ENCODE measurements around the gene MT1H. TPM values are rescaled to one million over a fixed set of nuclear protein-coding genes. Genes with fewer than 3 reads are reported as not detected.
A peak's percentile ranks its signal among the peaks of the same experiment; 100 is the strongest.
"Not testable (repeated sequence)": the region's sequence is repeated elsewhere in the genome, so short reads cannot be mapped to it uniquely, and the experiment has no call there.

MT1H gene
- polyA plus RNA-seq, 2 donors, result 32.9 to 63.3 TPM

DNA sequence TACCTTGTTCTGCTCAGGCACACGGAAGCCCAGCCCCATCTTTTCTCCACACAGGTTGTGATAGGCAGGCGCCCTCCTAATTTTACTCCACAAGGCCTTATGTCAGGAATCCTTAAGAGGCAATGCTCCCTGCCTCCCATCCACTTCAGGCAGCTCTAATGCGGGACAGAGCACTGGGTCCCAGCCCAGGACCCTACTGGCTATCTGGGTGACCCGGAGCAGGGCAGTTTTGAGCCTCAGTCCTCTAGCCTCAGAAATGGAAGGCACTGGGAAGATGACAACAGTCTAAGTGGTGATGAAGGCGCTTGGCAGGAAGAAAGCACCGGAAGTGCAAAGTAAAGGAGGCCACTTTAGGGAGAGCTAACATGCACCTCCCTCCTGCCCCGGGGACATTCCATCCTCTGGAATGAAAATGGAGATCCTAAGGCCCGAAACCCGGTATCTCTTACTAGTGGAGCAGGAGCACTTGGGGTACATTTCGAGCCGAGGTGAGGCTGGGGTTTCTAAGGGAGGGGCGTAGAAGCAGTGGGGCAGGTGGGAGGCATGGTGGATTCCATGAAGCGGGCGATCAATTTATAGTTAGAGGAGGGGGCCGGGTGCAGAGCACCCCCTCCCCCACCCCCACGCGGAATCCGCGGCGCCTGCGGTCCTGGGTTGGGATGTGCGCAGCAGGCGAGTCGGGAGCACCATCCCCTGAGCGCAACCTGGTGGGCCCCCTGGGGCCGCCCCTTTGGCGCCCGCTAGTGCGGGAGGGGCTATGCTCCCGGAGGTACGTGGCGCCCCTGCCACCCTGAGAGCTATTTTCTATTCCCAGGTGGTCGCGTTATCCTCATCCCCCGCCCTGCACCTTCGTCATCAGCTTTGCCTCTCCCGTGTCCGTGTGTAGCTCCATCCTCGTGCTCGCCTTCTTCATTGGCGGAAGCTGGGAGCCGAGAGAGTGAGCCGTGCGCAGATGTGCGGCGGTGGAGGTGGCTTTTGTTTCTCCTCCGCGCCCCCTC lies 7.0 kb upstream of the MT1H start:
- Histone ChIP-seq H3K27me3 (ENCODE audit: control insufficient read depth in 1 of 2, insufficient read depth in 2 of 2, low read length in 2 of 2) (no peaks in the 10 kb centered on the region), H3K36me3 (ENCODE audit: control insufficient read depth in 2 of 2, insufficient read depth in 2 of 2, low read length in 1 of 2) (no peaks in the 10 kb centered on the region), H3K4me1 (ENCODE audit: control insufficient read depth in 2 of 2, insufficient read depth in 2 of 2, low read length in 1 of 2) (peaks cover 0 to 5% of the 10 kb centered on the region in 2 donors), H3K27ac (ENCODE audit: low read depth in 2 of 2, low read length in 1 of 2) (no peak overlapping the region), H3K9me3 (ENCODE audit: control insufficient read depth in 2 of 2, insufficient read depth in 1 of 2, low read depth in 1 of 2, low read length in 1 of 2) (peaks cover 0 to 2% of the 10 kb centered on the region in 2 donors), H3K4me3 (ENCODE audit: low read depth in 1 of 2, low read length in 2 of 2) (no peak overlapping the region)
- 25 to 33% methylated on average over 44 to 48 of the region's 48 CpGs for WGBS, 2 donors

DNA sequence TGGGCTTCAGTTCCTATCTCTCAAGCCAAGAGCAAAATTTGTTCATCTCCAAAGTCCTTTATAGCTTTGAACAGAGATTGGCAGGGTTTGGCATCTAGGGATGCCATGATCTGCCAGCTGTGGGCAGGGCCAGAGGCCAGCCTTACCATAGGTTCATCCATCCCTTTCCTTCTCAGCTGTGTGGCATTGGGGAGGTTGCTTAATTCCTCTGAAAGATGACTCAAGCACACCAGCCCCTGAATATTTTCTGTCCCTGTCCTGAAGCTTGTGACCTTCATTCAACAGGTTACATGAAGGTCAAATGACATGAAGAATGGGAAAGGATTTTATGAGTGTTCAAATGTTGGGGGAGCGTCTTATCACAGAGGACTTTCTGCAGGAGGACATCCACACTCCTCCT lies 5.1 kb upstream of the MT1H start:
- Histone ChIP-seq H3K36me3 (ENCODE audit: control insufficient read depth in 2 of 2, insufficient read depth in 2 of 2, low read length in 1 of 2) (no peaks in the 10 kb centered on the region), H3K9me3 (ENCODE audit: control insufficient read depth in 2 of 2, insufficient read depth in 1 of 2, low read depth in 1 of 2, low read length in 1 of 2) (peaks cover 0 to 2% of the 10 kb centered on the region in 2 donors), H3K27me3 (ENCODE audit: control insufficient read depth in 1 of 2, insufficient read depth in 2 of 2, low read length in 2 of 2) (peaks cover 0 to 3% of the 10 kb centered on the region in 2 donors), H3K4me3 (ENCODE audit: low read depth in 1 of 2, low read length in 2 of 2) (no peak overlapping the region), H3K4me1 (ENCODE audit: control insufficient read depth in 2 of 2, insufficient read depth in 2 of 2, low read length in 1 of 2) (peaks cover 7 to 15% of the 10 kb centered on the region in 2 donors), H3K27ac (ENCODE audit: low read depth in 2 of 2, low read length in 1 of 2) (no peak overlapping the region)
- WGBS, 2 donors, result 96 to 98% methylated on average over 1 of the region's 1 CpG

DNA sequence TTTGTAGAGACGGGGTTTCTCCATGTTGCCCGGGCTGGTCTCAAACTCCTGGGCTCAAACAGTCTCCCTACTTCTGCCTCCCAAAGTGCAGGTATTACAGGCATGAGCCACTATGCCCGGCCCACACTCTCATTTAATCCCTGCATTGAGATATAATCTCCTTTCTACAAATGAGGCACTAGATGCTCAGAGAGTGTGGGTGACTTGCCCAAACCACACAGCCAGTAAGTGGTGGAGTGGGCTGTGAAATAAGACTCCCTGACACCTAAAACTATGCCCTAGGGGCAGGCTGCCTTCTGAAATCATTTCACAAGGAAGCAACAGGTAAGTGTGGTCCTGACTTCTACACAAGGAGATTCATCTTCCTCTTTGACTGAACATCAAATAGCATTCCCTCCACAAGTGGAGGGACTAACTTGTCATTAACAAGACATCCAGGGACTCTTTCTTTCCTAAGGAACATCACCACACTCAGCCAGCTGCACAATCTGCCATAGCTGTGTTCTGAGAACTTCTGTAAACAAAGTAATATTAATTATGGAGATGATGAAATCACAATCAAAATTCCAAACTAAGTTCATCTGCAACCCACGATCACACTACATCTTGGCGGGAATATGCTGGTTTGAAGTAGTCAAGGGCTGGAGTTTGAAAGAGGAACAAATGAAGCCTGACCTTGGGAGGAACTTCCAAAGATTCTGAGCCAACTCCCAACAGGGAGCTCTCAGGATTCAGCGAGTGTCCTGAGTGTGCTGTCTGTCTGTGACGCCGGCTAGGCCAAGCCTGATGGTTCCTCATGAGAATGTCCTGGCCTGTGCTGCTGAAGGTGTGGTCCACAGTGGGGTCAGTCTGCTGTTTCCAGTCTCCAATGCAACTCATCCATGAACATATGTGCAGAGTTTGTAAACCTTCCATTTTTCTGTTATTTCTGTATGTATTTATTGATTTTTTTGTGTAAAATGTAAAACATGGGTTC lies 4.0 kb upstream of the MT1H start:
- not testable (repeated sequence) for H3K27me3 ChIP-seq (ENCODE audit: control insufficient read depth in 1 of 2, insufficient read depth in 2 of 2, low read length in 2 of 2); H3K36me3 ChIP-seq (ENCODE audit: control insufficient read depth in 2 of 2, insufficient read depth in 2 of 2, low read length in 1 of 2); H3K9me3 ChIP-seq (ENCODE audit: control insufficient read depth in 2 of 2, insufficient read depth in 1 of 2, low read depth in 1 of 2, low read length in 1 of 2); H3K4me3 ChIP-seq (ENCODE audit: low read depth in 1 of 2, low read length in 2 of 2)
- Histone ChIP-seq H3K27ac (ENCODE audit: low read depth in 2 of 2, low read length in 1 of 2) (peak overlapping the region in 1 of 2 donors; percentile 22), H3K4me1 (ENCODE audit: control insufficient read depth in 2 of 2, insufficient read depth in 2 of 2, low read length in 1 of 2) (peaks cover 9 to 17% of the 10 kb centered on the region in 2 donors)
- WGBS, 2 donors, result 71 to 74% methylated on average over 8 of the region's 8 CpGs

DNA sequence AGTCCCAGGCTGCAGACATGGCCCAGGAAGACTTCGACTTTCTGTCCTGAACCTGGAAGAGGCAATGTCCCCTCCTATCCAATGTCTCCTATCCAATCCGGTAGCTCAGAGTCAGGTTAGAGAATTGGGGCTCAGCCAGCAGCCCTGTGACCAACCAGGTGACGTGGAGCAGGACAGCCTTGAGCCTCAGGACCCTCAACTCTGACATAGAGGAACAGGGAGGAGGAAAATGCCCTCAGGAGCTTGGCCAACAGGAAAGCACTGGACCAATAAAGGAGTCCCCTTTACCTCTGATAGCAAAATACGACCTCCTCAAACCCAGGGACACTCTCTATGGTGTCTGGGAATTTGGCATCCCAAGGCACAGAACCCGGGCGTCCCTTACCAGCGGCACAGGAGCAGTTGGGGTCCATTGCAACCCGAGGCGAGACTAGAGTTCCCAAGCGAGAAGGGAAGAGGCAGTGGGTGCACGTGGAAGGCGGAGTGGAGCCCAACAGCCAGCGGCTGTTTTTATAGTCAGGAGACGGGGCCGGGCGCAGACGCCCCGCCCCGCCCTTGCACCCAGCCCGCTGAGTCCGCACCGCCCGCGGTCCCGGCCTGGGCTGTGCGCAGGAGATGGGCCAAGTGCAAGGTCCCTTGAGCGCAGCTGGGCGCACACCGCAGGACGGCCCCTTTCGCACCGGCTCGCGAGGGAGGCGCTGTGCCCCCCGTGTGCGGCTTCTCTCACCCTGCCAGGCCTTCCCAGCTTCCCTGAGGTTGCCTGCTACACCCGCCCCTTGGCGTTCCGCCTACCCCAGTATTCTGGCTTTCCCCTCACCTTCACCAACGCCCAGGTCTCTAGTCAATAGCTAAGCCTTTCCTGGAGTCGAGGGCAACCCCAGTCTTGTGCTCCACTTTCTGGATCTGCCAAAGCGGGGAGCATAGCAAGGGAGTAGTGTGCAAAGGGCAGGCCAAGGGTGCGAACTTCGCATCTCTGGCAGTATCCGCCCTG lies 1.7 kb upstream of the MT1H start, which contains the start of gene MT1G:
Gene MT1G (minus strand): TSS at position 485 of the 991 bp plus-strand sequence. CDS start 72 bp downstream, at position 413.
- H3K27ac ChIP-seq (ENCODE audit: low read depth in 2 of 2, low read length in 1 of 2), result no peak within 1 kb of the TSS

DNA sequence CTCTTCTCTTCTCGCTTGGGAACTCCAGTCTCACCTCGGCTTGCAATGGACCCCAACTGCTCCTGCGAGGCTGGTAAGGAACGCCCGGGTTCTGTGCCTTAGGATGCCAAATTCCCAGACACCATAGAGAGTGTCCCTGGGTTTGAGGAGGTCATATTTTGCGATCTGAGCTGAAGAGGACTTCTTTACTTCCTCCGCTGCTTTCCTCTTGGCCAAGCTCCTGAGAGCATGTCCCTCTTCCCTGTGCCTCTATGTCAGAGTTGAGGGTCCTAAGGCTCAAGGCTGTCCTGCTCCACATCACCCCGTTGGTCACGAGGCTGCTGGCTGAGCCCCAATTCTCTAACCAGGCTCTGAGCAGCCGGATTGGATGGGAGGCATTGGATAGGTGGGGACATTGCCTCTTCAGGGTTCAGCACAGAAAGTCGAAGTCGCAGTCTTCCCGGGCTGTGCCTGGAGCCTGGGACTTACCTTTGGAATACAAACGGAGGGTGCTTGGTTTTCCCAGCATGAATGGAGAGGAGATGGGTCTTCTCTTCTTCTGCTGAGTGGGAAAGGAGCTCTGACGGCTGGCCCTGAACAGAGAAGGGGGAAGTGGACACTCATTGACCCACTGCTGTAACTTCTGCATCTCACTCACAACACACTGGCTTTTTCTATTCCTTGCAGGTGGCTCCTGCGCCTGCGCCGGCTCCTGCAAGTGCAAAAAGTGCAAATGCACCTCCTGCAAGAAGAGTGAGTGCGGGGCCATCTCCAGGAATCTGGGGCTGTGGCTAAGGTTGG lies 416 bp downstream of the MT1H start:
- H3K27me3 ChIP-seq (ENCODE audit: control insufficient read depth in 1 of 2, insufficient read depth in 2 of 2, low read length in 2 of 2), result peaks cover 0 to 4% of the 10 kb centered on the region in 2 donors
- no peak overlapping the region for H3K27ac ChIP-seq (ENCODE audit: low read depth in 2 of 2, low read length in 1 of 2)
- no peaks in the 10 kb centered on the region for H3K9me3 ChIP-seq (ENCODE audit: control insufficient read depth in 2 of 2, insufficient read depth in 1 of 2, low read depth in 1 of 2, low read length in 1 of 2)
- no peaks in the 10 kb centered on the region for H3K36me3 ChIP-seq (ENCODE audit: control insufficient read depth in 2 of 2, insufficient read depth in 2 of 2, low read length in 1 of 2)
- 29 to 38% methylated on average over 18 to 19 of the region's 19 CpGs for WGBS, 2 donors
- peaks cover 9 to 17% of the 10 kb centered on the region in 2 donors for H3K4me1 ChIP-seq (ENCODE audit: control insufficient read depth in 2 of 2, insufficient read depth in 2 of 2, low read length in 1 of 2)
- H3K4me3 ChIP-seq (ENCODE audit: low read depth in 1 of 2, low read length in 2 of 2), result peak overlapping the region; percentile 7 to 22

More for the DNA sequence above, 1.7 kb upstream of the MT1H start, which contains the start of gene MT1G:
- 13 to 14% methylated on average over 38 to 46 of the region's 46 CpGs for whole genome bisulfite sequencing, 2 donors
- H3K4me1 ChIP-seq (ENCODE audit: control insufficient read depth in 2 of 2, insufficient read depth in 2 of 2, low read length in 1 of 2), result peaks cover 9 to 17% of the 10 kb centered on the region in 2 donors
- H3K9me3 ChIP-seq (ENCODE audit: control insufficient read depth in 2 of 2, insufficient read depth in 1 of 2, low read depth in 1 of 2, low read length in 1 of 2), result no peaks in the 10 kb centered on the region
- H3K36me3 ChIP-seq (ENCODE audit: control insufficient read depth in 2 of 2, insufficient read depth in 2 of 2, low read length in 1 of 2), result no peaks in the 10 kb centered on the region
- H3K27me3 ChIP-seq (ENCODE audit: control insufficient read depth in 1 of 2, insufficient read depth in 2 of 2, low read length in 2 of 2), result peaks cover 0 to 4% of the 10 kb centered on the region in 2 donors
- peak within 1 kb of the TSS; percentile 3 to 12 for H3K4me3 ChIP-seq (ENCODE audit: low read depth in 1 of 2, low read length in 2 of 2)

DNA sequence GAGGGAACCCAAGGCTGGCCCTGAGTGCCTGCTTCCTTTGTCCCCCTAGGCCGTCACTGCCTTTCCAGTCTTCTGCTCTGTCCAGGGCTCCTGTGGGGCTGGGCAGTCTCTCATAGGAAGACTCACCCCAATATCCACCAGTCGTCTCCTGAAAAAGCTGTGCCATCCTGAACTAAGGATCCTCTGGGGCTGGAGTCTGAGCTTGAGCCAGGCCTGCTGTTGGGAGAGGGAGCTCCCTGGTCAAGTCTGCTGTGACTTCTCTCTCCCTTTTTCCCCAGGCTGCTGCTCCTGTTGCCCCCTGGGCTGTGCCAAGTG lies 963 bp downstream of the MT1H start:
- Histone ChIP-seq H3K9me3 (ENCODE audit: control insufficient read depth in 2 of 2, insufficient read depth in 1 of 2, low read depth in 1 of 2, low read length in 1 of 2) (no peaks in the 10 kb centered on the region), H3K27ac (ENCODE audit: low read depth in 2 of 2, low read length in 1 of 2) (no peak overlapping the region), H3K36me3 (ENCODE audit: control insufficient read depth in 2 of 2, insufficient read depth in 2 of 2, low read length in 1 of 2) (no peaks in the 10 kb centered on the region), H3K4me1 (ENCODE audit: control insufficient read depth in 2 of 2, insufficient read depth in 2 of 2, low read length in 1 of 2) (peaks cover 11 to 17% of the 10 kb centered on the region in 2 donors), H3K4me3 (ENCODE audit: low read depth in 1 of 2, low read length in 2 of 2) (no peak overlapping the region), H3K27me3 (ENCODE audit: control insufficient read depth in 1 of 2, insufficient read depth in 2 of 2, low read length in 2 of 2) (peaks cover 0 to 4% of the 10 kb centered on the region in 2 donors)
- 80 to 83% methylated on average over 2 of the region's 2 CpGs for WGBS, 2 donors

DNA sequence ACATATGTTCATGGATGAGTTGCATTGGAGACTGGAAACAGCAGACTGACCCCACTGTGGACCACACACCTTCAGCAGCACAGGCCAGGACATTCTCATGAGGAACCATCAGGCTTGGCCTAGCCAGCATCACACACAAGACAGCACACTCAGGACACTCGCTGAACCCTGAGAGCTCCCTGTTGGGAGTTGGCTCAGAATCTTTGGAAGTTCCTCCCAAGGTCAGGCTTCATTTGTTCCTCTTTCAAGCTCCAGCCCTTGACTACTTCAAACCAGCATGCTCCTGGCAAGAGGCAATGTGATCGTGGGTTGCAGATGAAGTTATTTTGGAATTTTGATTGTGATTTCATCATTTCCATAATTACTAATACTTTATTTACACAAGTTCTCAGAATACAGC lies 2.1 kb downstream of the MT1H start:
- not testable (repeated sequence) for H3K27me3 ChIP-seq (ENCODE audit: control insufficient read depth in 1 of 2, insufficient read depth in 2 of 2, low read length in 2 of 2); H3K4me3 ChIP-seq (ENCODE audit: low read depth in 1 of 2, low read length in 2 of 2); H3K36me3 ChIP-seq (ENCODE audit: control insufficient read depth in 2 of 2, insufficient read depth in 2 of 2, low read length in 1 of 2); H3K9me3 ChIP-seq (ENCODE audit: control insufficient read depth in 2 of 2, insufficient read depth in 1 of 2, low read depth in 1 of 2, low read length in 1 of 2); H3K27ac ChIP-seq (ENCODE audit: low read depth in 2 of 2, low read length in 1 of 2)
- H3K4me1 ChIP-seq (ENCODE audit: control insufficient read depth in 2 of 2, insufficient read depth in 2 of 2, low read length in 1 of 2), result peaks cover 15 to 17% of the 10 kb centered on the region in 2 donors
- 58 to 60% methylated on average over 2 of the region's 2 CpGs for WGBS, 2 donors

DNA sequence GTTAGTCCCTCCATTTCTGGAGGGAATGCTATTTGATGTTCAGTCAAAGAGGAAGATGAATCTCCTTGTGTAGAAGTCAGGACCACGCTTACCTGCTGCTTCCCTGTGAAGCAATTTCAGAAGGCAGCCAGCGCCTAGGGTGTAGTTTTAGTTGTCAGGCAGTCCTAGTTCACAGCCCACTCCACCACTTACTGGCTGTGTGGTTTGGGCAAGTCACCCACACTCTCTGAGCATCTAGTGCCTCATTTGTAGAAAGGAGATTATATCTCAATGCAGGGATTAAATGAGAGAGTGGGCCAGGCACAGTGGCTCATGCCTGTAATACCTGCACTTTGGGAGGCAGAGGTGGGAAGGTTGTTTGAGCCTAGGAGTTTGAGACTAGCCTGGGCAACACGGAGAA lies 2.6 kb downstream of the MT1H start:
- H3K4me1 ChIP-seq (ENCODE audit: control insufficient read depth in 2 of 2, insufficient read depth in 2 of 2, low read length in 1 of 2), result peaks cover 15 to 17% of the 10 kb centered on the region in 2 donors
- H3K4me3 ChIP-seq (ENCODE audit: low read depth in 1 of 2, low read length in 2 of 2); H3K36me3 ChIP-seq (ENCODE audit: control insufficient read depth in 2 of 2, insufficient read depth in 2 of 2, low read length in 1 of 2); H3K27me3 ChIP-seq (ENCODE audit: control insufficient read depth in 1 of 2, insufficient read depth in 2 of 2, low read length in 2 of 2); H3K9me3 ChIP-seq (ENCODE audit: control insufficient read depth in 2 of 2, insufficient read depth in 1 of 2, low read depth in 1 of 2, low read length in 1 of 2); H3K27ac ChIP-seq (ENCODE audit: low read depth in 2 of 2, low read length in 1 of 2): not testable (repeated sequence)
- 81 to 92% methylated on average over 3 of the region's 3 CpGs for WGBS, 2 donors
